Keratinocyte (primary cell): ENCODE data around the gene GNA14.

Experiments
- CTCF ChIP-seq, 3 experiments: IDR thresholded peaks in 1 of 3; conservative IDR thresholded peaks in 1 of 3; optimal IDR thresholded peaks in 1 of 3; 2 replicates in 2 of 3; 3 replicates in 1 of 3; pipeline versions ENCODE3 to v1.5.1; 2011; ENCODE audit warnings: low read length in 3 of 3, mild to moderate bottlenecking in 3 of 3, moderate library complexity in 2 of 3, control low read depth in 1 of 3, inconsistent platforms in 1 of 3; ENCODE audit not compliant: insufficient read depth in 2 of 3; ENCODE audit errors: extremely low read depth in 1 of 3
- EZH2 ChIP-seq: IDR thresholded peaks from one replicate; pipeline ENCODE4 v1.6.1; 2012; ENCODE audit warnings: inconsistent platforms, mild to moderate bottlenecking, low read length, moderate library complexity

- TF ChIP-seq CTCF (optimal IDR thresholded peaks at IDR 0.05 in 1 of 3, IDR thresholded peaks at IDR 0.05 in 1 of 3, conservative IDR thresholded peaks at IDR 0.05 in 1 of 3; ENCODE audit: extremely low read depth in 1 of 3, insufficient read depth in 2 of 3, low read length in 3 of 3) (no peak), EZH2 (no peak)
Observed at GRCh38 chr9:77649109-77649812, 1.1 kb upstream of the GNA14 start.
